Upper lobe of left lung (tissue), 4 donors: ENCODE data around the gene DGKK.

Experiments used
- CTCF ChIP-seq, 6 experiments: fragments of 450-650 bp in 4 of 6; fragments of 200-600 bp in 2 of 6; sonication (generic) in 2 of 6; IDR thresholded peaks; one replicate each; pipeline ENCODE4 v1.5.1; 2016 to 2019; ENCODE audit warnings: antibody characterized with exemption in 6 of 6
- POLR2A ChIP-seq, 4 donors: fragments of 450-650 bp; IDR thresholded peaks; one replicate each; pipeline ENCODE4 v1.5.1; 2016 to 2017; ENCODE audit warnings: antibody characterized with exemption in 4 of 4, mild to moderate bottlenecking in 2 of 4
- POLR2AphosphoS5 ChIP-seq, 2 donors: sonication (generic); formaldehyde crosslinking; IDR thresholded peaks; one replicate each; pipeline ENCODE4 v1.5.1; 2017; ENCODE audit warnings: antibody characterized with exemption in 2 of 2

- TF ChIP-seq POLR2AphosphoS5 (IDR thresholded peaks at IDR 0.05): no peak
- no peak for TF ChIP-seq CTCF (IDR thresholded peaks at IDR 0.05)
- no peak for TF ChIP-seq POLR2A (IDR thresholded peaks at IDR 0.05)
Measured at GRCh38 chrX:50343917-50344316, 126.7 kb downstream of the DGKK start.
